ENCODE data around the gene FBXW5.

DNA sequence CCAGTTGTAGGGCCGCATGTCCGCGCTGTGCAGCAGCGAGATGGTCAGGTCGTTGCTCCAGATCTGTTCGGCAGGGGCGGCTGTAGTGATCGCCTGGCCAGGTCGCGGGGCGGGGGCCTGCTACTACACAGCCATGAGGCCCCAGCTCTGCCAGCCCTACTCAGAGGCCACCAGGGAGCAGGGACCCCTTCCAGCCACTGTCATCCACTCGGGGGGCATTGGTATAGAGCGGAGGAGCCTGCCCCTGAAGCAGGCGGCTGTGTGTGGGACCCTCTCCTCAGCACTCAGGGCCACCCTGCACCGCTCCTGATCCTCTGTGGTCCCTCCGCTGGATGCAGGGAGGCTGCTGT, 1.7 kb downstream of the FBXW5 start:
- TF ChIP-seq, protein P1, sequence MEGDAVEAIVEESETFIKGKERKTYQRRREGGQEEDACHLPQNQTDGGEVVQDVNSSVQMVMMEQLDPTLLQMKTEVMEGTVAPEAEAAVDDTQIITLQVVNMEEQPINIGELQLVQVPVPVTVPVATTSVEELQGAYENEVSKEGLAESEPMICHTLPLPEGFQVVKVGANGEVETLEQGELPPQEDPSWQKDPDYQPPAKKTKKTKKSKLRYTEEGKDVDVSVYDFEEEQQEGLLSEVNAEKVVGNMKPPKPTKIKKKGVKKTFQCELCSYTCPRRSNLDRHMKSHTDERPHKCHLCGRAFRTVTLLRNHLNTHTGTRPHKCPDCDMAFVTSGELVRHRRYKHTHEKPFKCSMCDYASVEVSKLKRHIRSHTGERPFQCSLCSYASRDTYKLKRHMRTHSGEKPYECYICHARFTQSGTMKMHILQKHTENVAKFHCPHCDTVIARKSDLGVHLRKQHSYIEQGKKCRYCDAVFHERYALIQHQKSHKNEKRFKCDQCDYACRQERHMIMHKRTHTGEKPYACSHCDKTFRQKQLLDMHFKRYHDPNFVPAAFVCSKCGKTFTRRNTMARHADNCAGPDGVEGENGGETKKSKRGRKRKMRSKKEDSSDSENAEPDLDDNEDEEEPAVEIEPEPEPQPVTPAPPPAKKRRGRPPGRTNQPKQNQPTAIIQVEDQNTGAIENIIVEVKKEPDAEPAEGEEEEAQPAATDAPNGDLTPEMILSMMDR (conservative IDR thresholded peaks at IDR 0.05; ENCODE audit: low read length): no peak
- TF ChIP-seq EZH2phosphoT487 (IDR thresholded peaks at IDR 0.05; ENCODE audit: borderline replicate concordance, low read depth, low read length): no peak
